HG02763 (cell line): ENCODE results near the gene FAM13A.
"Not testable (repeated sequence)": the region's sequence is repeated elsewhere in the genome, so short reads cannot be mapped to it uniquely, and the experiment has no call there.

ENCODE experiments used
- ATAC-seq: cut with Tn5 transposase; IDR thresholded peaks from one replicate; pipeline ENCODE4 v1.9.1; 2021; ENCODE audit warnings: mild to moderate bottlenecking, moderate library complexity; ENCODE audit not compliant: unreplicated experiment

The FAM13A gene

DNA sequence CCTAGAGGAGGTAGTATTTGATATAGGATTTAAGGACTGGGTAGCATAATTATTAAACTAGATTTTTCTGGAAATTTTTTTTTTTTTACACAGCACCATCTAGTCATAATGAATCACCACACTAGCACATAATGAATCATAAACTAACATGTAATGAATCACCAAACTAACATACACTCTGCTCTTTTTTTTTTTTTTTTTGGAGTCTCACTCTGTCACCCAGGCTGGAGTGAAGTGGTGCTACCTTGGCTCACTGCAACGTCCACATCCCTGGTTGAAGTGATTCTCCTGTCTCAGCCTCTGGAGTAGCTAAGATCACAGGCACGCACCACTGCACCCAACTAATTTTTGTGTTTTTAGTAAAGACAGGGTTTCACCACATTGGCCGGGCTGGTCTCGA lies 92.5 kb downstream of the FAM13A start:
- peak; percentile 47 for ATAC-seq

GRCh38 chr4:88963817-88964216 lies 93.2 kb downstream of the FAM13A start:
- no peak for ATAC-seq

- no peak for ATAC-seq
Measured at GRCh38 chr4:88962396-88962795, 94.6 kb downstream of the FAM13A start.

DNA sequence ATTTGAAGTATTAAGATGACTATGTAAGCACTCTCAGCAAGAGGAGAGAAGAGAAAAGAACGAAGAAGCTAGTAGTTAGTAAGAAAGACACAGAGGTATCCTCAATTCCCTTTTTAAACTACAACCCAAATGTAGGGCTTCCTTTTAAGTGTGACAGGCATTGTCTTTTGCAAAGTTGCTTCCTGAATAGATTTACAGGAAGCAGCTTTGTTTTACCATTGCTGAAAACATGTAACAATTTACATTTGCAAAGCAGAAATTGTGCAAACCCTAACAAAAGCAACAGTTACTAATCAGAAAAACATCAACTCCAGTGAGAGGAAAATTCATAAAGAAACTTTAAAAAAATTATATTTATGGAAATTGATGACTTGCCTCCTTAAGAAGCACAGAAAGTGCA lies 96.4 kb downstream of the FAM13A start:
- ATAC-seq: no peak

- ATAC-seq: no peak
Measured at GRCh38 chr4:88958080-88958479, 98.9 kb downstream of the FAM13A start.

DNA sequence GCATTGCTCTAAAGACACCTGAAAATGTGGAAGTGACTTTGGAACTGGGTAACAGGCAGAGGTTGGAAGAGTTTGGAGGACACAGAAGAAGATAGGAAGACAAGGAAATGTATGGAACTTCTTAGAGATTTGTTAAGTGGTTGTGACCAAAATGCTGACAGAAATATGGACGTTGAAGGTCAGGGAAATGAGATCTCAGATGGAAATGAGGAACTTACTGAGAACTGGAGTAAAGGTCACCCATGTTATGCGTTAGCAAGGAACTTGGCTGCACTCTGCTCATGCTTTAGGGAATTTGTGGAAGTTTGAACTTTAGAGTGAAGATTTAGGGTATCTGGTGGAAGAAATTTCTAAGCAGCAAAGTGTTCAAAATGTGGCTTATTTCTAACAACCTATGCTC lies 99.4 kb downstream of the FAM13A start:
- ATAC-seq: no peak

GRCh38 chr4:88955580-88956380 lies 101.2 kb downstream of the FAM13A start:
- no peak for ATAC-seq

GRCh38 chr4:88953400-88953799 lies 103.6 kb downstream of the FAM13A start:
- peak; percentile 53 for ATAC-seq

DNA sequence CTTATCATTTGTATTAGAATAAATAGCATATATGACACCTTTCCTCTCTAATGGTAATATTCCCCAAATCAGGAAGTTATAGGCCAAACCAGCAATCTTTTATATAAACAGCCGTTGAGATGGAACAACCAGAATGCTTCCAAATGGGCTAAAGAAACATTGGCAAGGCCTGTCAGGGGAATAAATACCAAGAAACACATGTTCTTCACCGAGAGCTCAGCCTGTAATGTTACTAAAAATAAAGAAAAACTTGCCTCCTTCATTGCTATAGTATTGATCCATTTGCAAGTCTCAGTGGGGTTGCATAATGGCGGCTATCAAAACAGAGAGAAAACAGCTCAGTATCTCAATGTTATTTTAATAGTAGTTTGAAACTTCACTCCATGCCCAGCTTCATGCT lies 104.9 kb downstream of the FAM13A start:
- ATAC-seq: no peak

DNA sequence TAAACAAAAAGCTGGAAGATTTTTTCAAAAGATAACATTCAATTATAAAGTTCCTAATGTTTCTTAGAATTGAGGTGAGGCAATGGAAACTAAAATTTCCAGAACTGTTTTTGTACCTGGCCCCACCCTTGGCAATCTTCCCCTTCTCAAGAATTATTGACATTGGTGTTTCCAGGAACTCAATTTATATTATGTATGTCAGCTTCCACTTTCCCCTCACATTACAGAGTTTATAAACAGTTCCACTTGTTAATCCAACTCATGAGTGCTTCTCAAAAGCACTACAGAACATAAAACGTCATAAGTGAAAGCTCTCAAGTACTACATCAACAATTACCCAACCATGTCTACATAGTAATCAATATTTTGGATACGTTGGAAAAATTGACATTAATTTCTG lies 107.4 kb downstream of the FAM13A start:
- ATAC-seq: no peak

DNA sequence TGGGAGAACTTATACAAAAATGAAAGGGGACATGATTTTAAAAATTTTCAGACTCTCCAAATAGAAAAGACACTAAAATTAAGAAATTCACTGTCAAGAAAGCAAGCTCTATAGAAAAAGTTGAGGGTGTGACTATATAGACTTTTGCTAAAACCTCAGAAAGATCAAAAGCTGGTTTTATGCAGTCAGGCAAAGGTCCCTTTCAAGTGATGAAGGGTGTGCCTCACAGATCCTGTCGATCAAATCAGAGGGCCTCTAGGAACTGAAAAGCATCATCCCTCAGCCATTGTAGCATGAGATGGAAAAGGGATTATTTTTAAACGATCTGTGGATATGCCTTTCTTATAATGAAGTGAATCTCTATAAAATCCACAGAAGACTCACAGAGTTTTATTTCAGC lies 116.5 kb downstream of the FAM13A start:
- no peak for ATAC-seq

DNA sequence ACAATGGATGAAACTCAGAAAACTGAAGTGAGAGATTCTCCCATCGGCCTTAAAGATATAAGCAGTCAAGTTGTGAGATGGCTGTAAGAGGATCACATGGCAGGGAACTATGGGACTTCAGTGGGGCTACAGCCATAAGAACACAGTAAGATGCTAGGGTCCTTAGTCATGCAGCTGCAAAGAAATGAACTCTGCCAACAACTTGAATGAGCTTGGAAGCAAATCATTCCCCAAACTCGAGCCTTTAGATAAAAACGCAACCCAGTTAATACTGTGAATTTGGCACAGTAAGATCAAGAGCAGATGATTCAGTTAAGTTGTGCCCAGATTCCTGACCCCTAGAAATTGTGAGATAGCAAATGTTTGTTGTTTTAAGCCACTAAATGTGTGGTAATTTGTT lies 117.3 kb downstream of the FAM13A start:
- no peak for ATAC-seq

DNA sequence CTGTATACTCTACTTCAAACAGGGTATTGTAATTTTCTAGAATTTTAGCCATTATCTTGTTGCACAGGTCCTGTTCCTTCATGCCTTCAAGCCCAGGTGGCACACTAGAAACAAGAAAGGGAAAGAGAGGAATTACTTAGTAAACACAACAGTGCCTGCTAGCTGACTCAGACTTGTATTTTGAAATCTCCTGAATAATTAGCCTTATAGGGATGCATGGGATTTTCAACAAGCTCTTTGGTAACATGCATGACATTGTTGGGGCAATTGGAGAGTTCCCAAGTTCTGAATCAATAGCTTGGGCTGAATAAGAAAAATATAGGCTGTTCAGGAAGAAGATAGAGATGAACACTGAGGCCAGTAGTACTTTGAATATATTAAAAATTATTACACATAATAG lies 118.8 kb downstream of the FAM13A start:
- no peak for ATAC-seq

- no peak for ATAC-seq
Measured at GRCh38 chr4:88937081-88937480, 119.9 kb downstream of the FAM13A start.

- ATAC-seq: no peak
Measured at GRCh38 chr4:88933414-88934160, 123.4 kb downstream of the FAM13A start.

DNA sequence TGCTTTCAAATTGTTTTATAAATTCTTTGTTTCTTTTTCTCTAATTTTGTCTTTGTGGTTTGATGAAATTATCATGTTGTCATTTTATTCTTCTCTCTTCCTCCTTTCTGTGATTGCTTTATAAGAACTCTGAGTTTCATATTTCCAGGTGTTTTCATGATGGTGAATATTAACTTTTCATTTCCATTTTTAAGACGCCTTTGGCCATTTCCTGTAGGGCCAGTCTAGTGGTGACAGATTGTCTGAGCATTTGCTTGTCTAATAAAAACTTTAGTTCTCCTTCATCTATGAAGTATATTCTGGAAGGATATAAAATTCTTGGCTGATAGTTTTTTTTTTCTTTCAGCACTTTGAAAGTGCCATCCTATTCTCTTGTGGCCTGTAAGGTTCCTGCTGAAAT lies 128.1 kb downstream of the FAM13A start:
- ATAC-seq: no peak

GRCh38 chr4:88927420-88927819 lies 129.6 kb downstream of the FAM13A start:
- ATAC-seq: no peak

DNA sequence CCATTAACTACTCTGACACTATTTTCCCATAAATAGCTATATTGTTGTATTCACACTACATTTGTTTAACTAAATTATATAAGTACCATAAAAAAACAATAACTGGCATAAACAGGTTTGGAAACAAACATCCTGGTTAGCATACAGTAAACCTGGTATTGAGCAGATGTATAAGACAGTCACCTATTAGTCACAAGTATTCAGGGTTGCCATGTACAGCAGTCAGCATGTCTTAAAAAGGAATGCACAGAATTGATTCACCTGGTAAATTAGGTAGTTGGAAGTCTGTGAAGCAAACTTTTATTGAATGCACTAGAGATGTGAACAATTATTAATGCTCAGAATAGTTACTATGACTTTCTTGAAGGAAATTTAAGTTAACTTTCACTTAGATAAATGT lies 137.9 kb downstream of the FAM13A start:
- no peak for ATAC-seq

DNA sequence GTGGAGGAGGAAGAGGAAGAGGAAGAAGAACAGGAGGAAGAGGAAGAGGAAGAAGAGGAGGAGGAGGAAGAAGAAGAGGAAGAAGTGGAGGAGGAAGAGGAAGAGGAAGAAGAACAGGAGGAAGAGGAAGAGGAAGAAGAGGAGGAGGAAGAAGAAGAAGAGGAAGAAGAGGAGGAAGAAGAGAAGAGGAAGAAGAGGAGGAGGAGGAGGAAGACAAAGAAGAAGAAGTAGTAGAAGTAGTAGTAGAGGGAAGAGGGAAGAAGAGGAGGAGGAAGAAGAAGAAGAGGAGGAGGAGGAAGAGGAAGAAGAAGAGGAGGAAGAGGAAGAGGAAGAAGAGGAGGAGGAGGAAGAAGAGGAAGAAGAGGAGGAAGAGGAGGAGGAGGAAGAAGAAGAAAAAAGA lies 143.8 kb downstream of the FAM13A start:
- ATAC-seq: not testable (repeated sequence)

DNA sequence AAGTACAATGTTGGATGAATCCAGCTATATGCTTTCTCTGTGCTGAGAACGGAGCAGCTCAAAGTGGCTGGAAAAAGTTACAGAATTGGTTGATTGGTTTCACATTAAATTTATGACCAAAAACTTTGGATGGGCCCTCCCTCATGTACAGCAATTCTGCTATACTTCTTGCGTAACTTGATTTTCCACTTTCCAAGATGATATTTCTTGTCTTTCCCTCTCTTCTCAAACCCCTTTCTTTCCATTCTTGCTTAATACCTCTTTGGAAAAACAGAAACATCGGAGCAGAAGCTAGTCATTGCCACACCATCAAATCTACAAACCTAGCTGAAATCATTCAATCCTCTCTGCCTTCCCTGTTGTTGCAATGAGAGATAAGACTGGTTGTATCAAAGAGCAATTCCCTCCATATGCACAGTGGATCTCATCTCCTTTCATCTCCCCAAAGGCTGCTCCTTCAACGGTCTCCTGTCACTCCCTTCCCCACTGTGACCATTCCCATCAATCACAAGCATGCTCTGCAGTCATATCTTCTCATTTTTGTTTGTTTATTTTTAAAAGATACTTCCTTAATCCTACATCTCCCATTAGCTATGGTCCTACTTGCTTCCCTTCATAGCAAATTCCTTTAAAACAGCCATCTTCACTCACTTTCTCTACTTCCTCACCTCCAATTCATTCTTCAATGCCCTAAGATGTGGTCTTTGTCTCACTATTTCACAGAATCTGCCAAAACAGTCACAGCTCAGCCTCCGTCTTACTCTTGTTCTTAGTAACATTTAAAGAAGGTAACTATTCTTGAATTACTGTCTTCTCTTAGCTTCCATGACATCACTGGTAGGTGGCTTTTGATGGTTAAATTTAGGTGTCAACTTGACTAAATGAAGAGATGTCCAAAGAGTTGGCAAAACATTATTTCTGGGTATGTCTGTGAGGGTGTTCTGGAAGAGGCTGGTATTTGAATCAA lies 145.5 kb downstream of the FAM13A start:
- no peak for ATAC-seq

- no peak for ATAC-seq
Measured at GRCh38 chr4:88910101-88910500, 146.9 kb downstream of the FAM13A start.
